Cardiac muscle cell (in vitro differentiated cells and primary cell): ENCODE results near the gene KRTAP10-11. TPM values are rescaled to one million over a fixed set of nuclear protein-coding genes. Genes with fewer than 3 reads are reported as not detected.

Experiments
- DNase-seq, 2 donors: peaks; one replicate each; pipeline versions ENCODE4 v3.0.0 to v3.0.0-alpha.2; 2010 to 2017; ENCODE audit warnings: low read depth in 1 of 2, low spot score in 1 of 2
- H3K27ac ChIP-seq: fragments of 200-600 bp; sonication (generic); 2 replicates; pipeline ENCODE4 v1.5.1; 2016
- H3K27me3 ChIP-seq: fragments of 200-600 bp; sonication (generic); 2 replicates; pipeline ENCODE4 v1.6.0; 2016; ENCODE audit warnings: control low read depth
- H3K36me3 ChIP-seq: fragments of 200-600 bp; sonication (generic); 2 replicates; pipeline ENCODE4 v1.5.1; 2016; ENCODE audit warnings: control low read depth
- H3K4me1 ChIP-seq: fragments of 200-600 bp; sonication (generic); 2 replicates; pipeline ENCODE4 v1.8.1; 2017; ENCODE audit warnings: low read depth, mild to moderate bottlenecking, mixed run types
- H3K4me3 ChIP-seq: fragments of 200-600 bp; sonication (generic); 2 replicates; pipeline ENCODE4 v1.5.1; 2016; ENCODE audit warnings: mild to moderate bottlenecking
- H3K9me3 ChIP-seq: fragments of 200-600 bp; sonication (generic); 2 replicates; pipeline ENCODE4 v1.5.1; 2017; ENCODE audit warnings: low read depth, mild to moderate bottlenecking, control low read depth
- CTCF ChIP-seq: IDR thresholded peaks from 2 replicates; pipeline ENCODE4 v1.5.1; 2012; ENCODE audit warnings: low read depth, mild to moderate bottlenecking, low read length
- polyA plus RNA-seq: library from polyadenylated mRNA; unstranded; fragments of >200 nt; fragmentation: Nextera tagmentation; extraction: Ambion mirVana; gene quantifications from 2 replicates; pipeline ENCODE4 v1.2.1, GENCODE V29; 2016
- total RNA-seq: library from RNA; depleted of rRNA; stranded (reverse); fragments of >200 nt; gene quantifications from 2 replicates; pipeline ENCODE4 v1.2.3, GENCODE V29; 2016

Gene KRTAP10-11
- total and polyA plus RNA-seq, 2 experiments from 2014 or later: not detected

- H3K27ac ChIP-seq: no peak overlapping the region
- H3K4me1 ChIP-seq: no peaks in the 10 kb centered on the region
- no peaks in the 10 kb centered on the region for H3K27me3 ChIP-seq
- H3K9me3 ChIP-seq: no peaks in the 10 kb centered on the region
- TF ChIP-seq CTCF: no peak
- H3K36me3 ChIP-seq: no peaks in the 10 kb centered on the region
- no peak for DNase-seq
- H3K4me3 ChIP-seq: no peak overlapping the region
These were observed 2.5 kb downstream of the KRTAP10-11 start for GRCh38 chr21:44648557-44649311.

GRCh38 chr21:44649521-44650100, 3.4 kb downstream of the KRTAP10-11 start:
- no peak overlapping the region for H3K4me3 ChIP-seq
- no peak for DNase-seq
- no peaks in the 10 kb centered on the region for H3K27me3 ChIP-seq
- TF ChIP-seq CTCF: no peak
- H3K27ac ChIP-seq: no peak overlapping the region
- H3K4me1 ChIP-seq: no peaks in the 10 kb centered on the region
- H3K36me3 ChIP-seq: no peaks in the 10 kb centered on the region
- H3K9me3 ChIP-seq: no peaks in the 10 kb centered on the region

GRCh38 chr21:44650265-44650972, 4.2 kb downstream of the KRTAP10-11 start:
- no peaks in the 10 kb centered on the region for H3K27me3 ChIP-seq
- no peak overlapping the region for H3K27ac ChIP-seq
- no peaks in the 10 kb centered on the region for H3K9me3 ChIP-seq
- H3K4me1 ChIP-seq: no peaks in the 10 kb centered on the region
- DNase-seq: no peak
- no peaks in the 10 kb centered on the region for H3K36me3 ChIP-seq
- TF ChIP-seq CTCF: no peak
- no peak overlapping the region for H3K4me3 ChIP-seq

- Histone ChIP-seq H3K9me3 (no peaks in the 10 kb centered on the region), H3K4me3 (no peak overlapping the region), H3K4me1 (no peaks in the 10 kb centered on the region), H3K27ac (no peak overlapping the region), H3K36me3 (no peaks in the 10 kb centered on the region), H3K27me3 (no peaks in the 10 kb centered on the region)
- DNase-seq: no peak
- no peak for TF ChIP-seq CTCF
These were observed 4.9 kb downstream of the KRTAP10-11 start for GRCh38 chr21:44650973-44651675.

GRCh38 chr21:44653123-44653522, 6.9 kb downstream of the KRTAP10-11 start:
- Histone ChIP-seq H3K36me3 (no peaks in the 10 kb centered on the region), H3K4me3 (no peak overlapping the region), H3K27ac (no peak overlapping the region), H3K4me1 (no peaks in the 10 kb centered on the region), H3K9me3 (no peaks in the 10 kb centered on the region), H3K27me3 (no peaks in the 10 kb centered on the region)
- DNase-seq: no peak
- no peak for TF ChIP-seq CTCF
